Kidney tubule cell (primary cell): ENCODE data around the gene GPR18.

Experiments
- DNase-seq: peaks from one replicate; pipeline ENCODE4 v3.0.0-alpha.2; 2018; ENCODE audit warnings: low spot score

Gene GPR18

GRCh38 chr13:99207511-99207910 lies 50.7 kb downstream of the GPR18 start:
- DNase-seq, result no peak

- no peak for DNase-seq
These were observed 51.3 kb downstream of the GPR18 start for GRCh38 chr13:99206873-99207272.

- DNase-seq, result no peak
These were observed 52.0 kb downstream of the GPR18 start for GRCh38 chr13:99206226-99206625.

- no peak for DNase-seq
These were observed 52.5 kb downstream of the GPR18 start for GRCh38 chr13:99205621-99206220.
